Adipose tissue (tissue), 3 donors: ENCODE data around the gene FGGY. TPM values are rescaled to one million over a fixed set of nuclear protein-coding genes. Genes with fewer than 3 reads are reported as not detected.
A peak's percentile ranks its signal among the peaks of the same experiment; 100 is the strongest.
"Not testable (repeated sequence)": the region's sequence is repeated elsewhere in the genome, so short reads cannot be mapped to it uniquely, and the experiment has no call there.

ENCODE experiments used
- H3K27ac ChIP-seq: one replicate; pipeline ENCODE4 v1.5.1; 2013; ENCODE audit warnings: low read depth, low read length
- WGBS, 3 donors: extraction: QIAGEN DNeasy Blood & Tissue Kit; methylation state at CpG; one replicate each; pipeline ENCODE4 v1.1.7; 2013; 5-methylcytosine and 5-hydroxymethylcytosine counted together
- polyA plus RNA-seq, 3 donors: library from polyadenylated mRNA; stranded (reverse); fragments of 200-250 nt; gene quantifications; one replicate each; pipeline ENCODE4 v1.2.3, GENCODE V29; 2013
- donor health status: healthy with polysubstance abuse.
- donor health status: Bipolar disorder and iron deficiency.
- donor health status: healthy.

FGGY gene
- polyA plus RNA-seq, 3 donors, result 6.3 to 13.4 (median 12.8) TPM

DNA sequence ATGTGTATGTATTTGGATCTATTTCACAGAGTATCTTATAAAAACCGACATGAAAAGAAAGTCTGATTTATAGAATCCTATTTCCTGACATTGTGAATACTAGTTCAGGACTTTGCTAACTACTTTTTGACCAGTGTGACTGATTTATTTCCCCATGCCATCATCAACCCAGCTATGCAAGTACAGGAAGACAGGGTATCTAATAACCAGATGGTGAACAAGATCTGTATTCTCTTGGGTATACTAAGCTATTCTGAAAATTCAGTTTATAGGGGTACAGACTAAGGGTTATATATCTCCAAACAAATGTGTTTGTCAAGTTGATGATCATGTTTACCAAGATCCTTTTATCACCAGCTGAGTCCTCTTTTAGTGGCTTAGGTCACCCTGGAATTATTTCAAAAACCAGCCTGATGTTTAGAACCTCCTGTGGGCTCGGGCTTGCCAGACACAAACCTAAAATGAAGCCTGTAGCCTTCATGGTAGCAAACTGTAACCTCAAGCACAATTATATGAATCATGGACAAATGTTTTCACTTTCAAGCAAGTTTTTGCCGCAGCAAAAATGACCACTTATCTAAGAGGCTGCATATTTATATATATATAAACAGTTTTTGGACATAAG lies 185.1 kb downstream of the FGGY start:
- WGBS, 3 donors, result 71 to 87% (median 82%) methylated on average over 3 of the region's 3 CpGs
- no peak overlapping the region for H3K27ac ChIP-seq

- no peak overlapping the region for H3K27ac ChIP-seq
- WGBS, 3 donors, result 79 to 96% (median 90%) methylated on average over 1 of the region's 1 CpG
These were observed 186.1 kb downstream of the FGGY start for GRCh38 chr1:59482986-59483385.

DNA sequence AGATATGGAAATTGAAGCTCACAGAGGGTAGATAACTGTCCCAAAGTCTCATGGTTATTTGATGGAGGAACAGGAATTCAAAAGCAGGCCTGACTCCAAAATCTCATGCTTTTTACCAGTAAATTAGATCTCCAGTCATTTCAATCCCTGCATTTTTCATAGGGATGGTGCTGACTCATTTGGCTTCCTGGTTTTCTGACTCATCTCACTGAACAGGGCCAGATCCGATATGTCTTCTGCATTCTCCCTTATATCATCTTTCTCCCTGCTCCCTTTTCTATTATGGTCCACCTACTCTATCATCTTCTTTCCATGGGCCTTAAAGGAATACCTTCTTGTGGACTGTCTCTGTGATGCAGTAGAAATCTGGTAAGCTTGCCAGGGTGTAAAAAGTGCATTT lies 187.2 kb downstream of the FGGY start:
- H3K27ac ChIP-seq, result no peak overlapping the region
- WGBS, 3 donors, result 31 to 76% (median 44%) methylated on average over 1 of the region's 1 CpG

DNA sequence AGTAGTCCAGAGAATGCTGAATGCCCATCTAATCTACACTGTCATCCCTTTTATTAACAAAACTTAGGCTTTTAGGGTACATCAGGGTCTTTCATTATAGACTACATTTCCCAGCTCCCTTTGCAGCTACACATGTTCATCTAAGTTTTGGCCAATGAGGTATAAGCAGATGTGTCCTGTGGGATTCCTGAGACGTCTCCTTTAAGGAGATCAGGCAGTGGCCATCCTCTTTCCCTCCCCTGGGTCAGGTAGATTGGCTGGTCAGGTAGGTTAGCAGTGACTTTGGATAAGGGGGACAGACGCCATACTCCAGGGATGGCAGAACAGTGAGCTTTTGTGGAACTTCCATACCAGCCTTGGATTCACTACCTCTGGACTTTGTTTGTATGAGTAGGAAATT lies 188.3 kb downstream of the FGGY start:
- 94 to 97% (median 94%) methylated on average over 2 of the region's 2 CpGs for WGBS, 3 donors
- no peak overlapping the region for H3K27ac ChIP-seq

DNA sequence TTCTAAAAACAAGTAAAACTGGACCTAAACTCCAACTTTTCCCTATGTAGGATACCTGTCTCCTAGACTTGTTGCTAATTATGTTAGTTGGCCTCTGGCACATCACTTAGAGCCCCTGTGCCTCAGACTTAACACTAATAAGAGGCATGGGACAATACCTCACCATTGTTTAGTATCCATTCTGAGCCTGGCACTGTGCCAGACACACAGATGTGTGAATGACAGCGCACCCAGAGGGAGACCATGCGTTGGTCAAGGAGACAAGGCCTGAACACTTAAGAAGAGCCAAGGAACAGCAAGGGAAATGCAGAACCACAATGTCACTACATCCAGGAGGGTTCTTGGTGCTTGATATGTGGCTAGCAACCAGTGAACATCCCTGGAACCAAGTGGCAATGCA lies 189.1 kb downstream of the FGGY start:
- no peak overlapping the region for H3K27ac ChIP-seq
- 65 to 85% (median 84%) methylated on average over 2 of the region's 2 CpGs for WGBS, 3 donors

DNA sequence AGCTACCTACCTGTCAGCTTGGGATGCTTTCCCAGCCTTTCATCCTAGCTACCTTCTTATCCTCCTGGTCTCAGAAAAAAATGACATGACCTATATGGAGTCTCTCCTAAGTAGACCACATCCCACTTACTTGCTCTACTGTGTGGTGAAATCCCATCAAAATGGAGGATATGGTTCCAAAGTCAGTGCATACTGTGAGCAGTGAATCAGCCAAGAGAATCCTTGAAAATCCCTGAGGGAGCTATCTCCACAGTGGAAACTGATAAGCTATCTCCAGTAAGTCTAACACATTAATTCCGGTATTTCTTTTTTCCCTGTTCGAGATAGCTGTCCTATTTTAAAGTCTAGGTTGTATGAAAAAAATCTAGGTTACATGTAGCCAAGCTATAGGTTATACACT lies 189.7 kb downstream of the FGGY start:
- no peak overlapping the region for H3K27ac ChIP-seq
- WGBS, 3 donors, result 36 to 69% (median 60%) methylated on average over 2 of the region's 2 CpGs

- 54 to 97% (median 60%) methylated on average over 2 of the region's 2 CpGs for whole genome bisulfite sequencing, 3 donors
- H3K27ac ChIP-seq, result no peak overlapping the region
These were observed 190.6 kb downstream of the FGGY start for GRCh38 chr1:59487335-59488031.

- H3K27ac ChIP-seq, result no peak overlapping the region
- 69 to 88% (median 79%) methylated on average over 1 of the region's 1 CpG for WGBS, 3 donors
These were observed 195.6 kb downstream of the FGGY start for GRCh38 chr1:59492500-59492899.

DNA sequence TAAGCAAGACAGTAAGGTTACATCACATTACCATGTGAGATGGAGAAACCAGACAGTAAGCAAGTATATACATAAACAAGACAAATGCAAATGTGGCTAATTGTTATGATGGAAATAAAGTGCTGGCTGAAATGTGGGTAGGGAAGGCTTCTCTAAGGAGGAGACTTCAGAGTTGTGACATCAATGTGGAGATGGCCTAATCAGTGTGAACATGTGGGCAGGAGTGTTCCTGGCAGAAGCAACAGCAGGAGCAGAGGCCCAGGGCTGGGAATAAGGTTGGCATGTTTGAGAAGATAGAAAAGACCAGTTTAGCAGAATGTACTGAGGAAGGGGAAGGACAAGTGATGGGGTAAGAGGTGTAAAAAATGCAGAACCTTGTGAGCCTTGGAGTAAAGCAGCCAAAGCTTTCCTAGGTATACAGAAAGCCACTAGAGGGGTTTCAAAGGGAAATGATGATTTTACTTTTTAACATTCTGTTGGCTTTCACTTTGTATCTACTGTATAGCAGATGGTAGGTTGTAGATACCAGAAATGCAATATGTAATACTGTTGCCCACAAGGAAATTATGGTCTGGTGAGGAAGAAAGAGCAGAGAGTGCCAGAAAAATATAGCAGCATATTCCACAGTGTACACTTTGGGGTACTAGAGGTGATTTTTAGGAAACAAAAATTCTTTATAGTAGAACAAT lies 197.4 kb downstream of the FGGY start:
- no peak overlapping the region for H3K27ac ChIP-seq

DNA sequence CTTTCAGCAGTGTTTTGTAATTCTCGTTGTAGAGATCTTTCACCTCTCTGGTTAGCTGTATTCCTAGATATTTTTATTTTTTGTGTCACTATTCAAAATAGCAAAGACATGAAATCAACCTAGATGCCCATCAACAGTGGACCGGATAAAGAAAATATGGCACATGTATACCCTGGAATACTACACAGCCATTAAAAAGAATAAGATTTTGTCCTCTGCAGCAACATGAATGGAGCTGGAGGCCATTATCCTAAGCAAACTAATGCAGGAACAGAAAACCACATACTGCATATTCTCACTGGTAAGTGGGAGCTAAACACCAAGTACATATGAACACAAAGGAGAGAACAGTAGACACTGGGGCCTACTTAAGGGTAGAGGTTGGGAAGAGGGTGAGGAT lies 199.3 kb downstream of the FGGY start:
- 95 to 96% (median 95%) methylated on average over 2 of the region's 2 CpGs for WGBS, 3 donors
- not testable (repeated sequence) for H3K27ac ChIP-seq

DNA sequence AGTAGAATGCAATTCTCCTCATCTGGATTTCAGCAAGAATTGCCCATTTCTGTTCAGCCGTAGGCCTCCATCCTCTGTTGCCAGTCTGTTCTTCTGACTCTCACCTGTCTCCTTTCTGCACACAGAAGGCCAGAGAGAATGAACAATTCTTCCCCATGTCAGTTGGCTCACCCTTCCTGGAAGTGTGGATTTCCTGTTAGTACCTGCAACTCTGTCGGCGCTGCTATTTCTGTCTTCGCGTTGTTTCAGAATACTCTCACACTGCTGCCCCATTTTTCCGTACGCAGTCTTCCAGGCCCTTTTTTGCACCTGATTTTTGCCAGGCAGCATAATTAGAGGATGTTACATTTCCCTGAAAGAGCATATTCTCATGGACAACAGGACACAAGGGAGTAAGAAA lies 200.7 kb downstream of the FGGY start:
- 61 to 85% (median 67%) methylated on average over 7 of the region's 7 CpGs for WGBS, 3 donors
- H3K27ac ChIP-seq, result no peak overlapping the region

GRCh38 chr1:59498640-59499039 lies 201.7 kb downstream of the FGGY start:
- 43 to 53% (median 44%) methylated on average over 4 of the region's 4 CpGs for WGBS, 3 donors
- no peak overlapping the region for H3K27ac ChIP-seq

DNA sequence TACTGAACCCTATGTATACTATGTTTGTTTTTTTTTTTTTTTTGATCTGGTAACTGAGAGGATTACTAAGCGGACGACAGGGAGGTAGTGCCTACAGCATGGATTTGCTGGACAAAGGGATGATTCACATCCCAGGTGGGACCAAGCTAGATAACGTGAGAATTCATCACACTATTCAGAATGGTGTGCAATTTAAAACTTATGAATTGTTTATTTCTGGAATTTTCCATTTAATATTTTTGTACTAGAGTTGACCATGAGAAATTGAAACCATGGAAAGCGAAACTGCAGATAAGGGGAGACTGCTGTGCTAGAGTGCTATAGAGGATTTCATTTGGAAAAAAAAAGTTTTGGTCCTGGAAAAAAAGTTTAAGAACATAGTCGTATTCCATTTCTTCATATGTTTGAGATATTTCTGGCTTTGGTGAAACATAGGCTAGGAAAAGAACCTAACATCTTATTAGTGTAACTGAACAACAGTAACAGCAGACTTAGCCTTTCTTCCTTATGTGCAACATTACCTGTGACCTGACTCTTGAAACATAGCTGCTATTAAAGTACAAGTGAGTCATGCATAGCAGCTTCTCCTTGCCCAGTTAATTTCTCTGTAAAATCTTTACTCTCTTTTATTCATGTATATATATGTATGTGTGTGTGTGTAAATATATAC lies 202.5 kb downstream of the FGGY start:
- no peak overlapping the region for H3K27ac ChIP-seq
- 44 to 83% (median 80%) methylated on average over 5 of the region's 5 CpGs for WGBS, 3 donors

DNA sequence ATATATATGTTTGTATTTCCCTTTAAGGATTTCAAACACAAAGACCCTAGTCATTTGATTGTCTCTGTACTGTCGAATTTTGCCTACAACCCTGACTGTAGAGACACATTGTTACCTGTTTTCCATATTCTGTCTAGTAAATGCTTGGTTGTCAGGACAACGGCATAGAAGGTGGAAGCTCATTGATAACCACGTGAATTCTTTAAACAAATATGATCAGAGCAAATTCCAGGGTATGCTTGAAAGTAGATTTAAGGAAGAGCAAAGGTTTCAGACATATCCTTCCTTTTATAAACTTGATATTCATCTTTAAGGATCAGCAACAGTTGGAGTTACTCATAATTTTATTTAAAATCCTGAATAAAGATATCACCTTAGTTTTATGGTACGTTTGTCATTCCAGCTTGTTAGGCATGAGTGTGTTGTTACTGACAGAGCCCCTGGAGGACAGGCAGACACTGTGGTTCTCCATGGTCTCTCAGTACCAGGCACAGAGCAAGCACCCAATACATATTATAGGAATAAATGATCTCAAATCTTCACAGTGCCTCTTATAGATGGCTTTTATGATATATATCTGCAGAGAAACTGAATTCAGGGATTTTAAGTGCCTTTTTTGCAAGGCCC lies 203.2 kb downstream of the FGGY start:
- H3K27ac ChIP-seq, result no peak overlapping the region
- WGBS, 3 donors, result 33 to 90% (median 88%) methylated on average over 4 of the region's 4 CpGs

DNA sequence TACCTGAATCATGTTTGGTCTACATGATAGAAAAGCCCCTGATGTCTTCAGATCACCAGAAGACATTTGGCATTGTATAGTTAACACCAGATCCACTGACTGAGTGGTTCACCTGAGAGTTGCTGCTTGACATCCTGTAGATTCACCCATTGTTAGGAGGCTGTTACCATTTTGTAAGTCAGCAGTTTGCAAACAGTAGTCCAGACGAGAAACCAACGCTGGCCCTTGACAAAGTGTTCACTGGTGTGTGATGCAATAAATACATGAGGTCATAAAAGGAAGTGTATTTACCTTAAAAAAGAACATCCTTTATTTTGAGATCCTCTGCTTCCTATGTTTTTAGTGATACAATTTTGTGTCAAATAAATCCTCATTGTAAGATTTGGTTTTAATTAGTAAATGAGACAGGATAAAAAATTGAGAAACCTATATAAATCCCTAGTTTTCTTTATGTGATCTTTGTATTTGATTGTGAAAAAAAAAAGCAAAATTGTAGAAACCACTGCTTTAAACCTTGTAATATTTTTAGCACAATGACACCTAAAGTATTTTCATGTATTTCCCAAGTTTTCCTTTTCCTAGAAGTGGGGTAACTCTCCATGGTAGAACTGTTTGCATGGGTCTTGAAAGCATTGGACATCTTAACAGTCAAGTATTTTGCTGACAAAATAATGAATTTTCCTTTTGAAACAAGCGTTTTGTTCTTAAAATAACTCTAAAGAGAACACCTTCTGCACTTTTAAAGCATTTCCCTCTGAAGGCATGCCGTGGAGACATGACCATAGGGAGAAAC lies 204.3 kb downstream of the FGGY start:
- H3K27ac ChIP-seq, result peak overlapping the region; percentile 10
- WGBS, 3 donors, result 67 to 77% (median 68%) methylated on average over 4 of the region's 4 CpGs

DNA sequence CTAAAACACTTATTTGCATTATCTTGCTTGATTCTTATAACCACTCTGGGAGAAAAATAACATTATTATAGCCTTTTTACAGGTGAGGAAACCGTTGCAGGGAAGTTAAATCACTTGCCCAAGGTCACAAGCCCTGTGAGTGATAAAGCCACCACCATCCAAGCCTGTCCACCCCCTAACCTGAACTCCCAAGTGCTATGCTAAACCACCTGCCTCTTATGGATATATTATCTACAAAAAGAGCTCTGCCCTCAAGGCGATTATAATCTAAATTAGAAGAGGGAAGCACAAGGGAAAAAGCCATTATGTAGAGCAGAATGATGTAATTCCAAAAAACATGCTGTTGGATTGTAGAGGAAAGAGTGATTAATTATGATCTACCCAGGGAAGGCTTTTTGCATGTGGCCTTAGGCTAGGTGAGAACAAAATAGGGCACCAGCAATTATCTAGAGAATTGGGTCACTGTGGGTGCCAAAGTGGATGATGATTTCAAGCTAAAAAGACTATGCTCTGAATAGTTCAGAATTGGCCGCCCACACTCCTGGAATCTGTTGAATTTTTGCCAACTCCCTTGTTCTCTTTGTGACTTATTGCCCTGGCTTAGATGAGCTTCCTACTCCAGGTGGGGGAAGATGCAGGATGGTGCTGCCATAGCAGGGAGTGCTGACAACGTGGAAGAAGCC lies 205.3 kb downstream of the FGGY start:
- H3K27ac ChIP-seq, result no peak overlapping the region
- WGBS, 3 donors, result 60 to 88% (median 78%) methylated on average over 4 of the region's 4 CpGs

GRCh38 chr1:59504276-59504675 lies 207.4 kb downstream of the FGGY start:
- no peak overlapping the region for H3K27ac ChIP-seq
- 79 to 88% (median 86%) methylated on average over 3 of the region's 3 CpGs for WGBS, 3 donors

DNA sequence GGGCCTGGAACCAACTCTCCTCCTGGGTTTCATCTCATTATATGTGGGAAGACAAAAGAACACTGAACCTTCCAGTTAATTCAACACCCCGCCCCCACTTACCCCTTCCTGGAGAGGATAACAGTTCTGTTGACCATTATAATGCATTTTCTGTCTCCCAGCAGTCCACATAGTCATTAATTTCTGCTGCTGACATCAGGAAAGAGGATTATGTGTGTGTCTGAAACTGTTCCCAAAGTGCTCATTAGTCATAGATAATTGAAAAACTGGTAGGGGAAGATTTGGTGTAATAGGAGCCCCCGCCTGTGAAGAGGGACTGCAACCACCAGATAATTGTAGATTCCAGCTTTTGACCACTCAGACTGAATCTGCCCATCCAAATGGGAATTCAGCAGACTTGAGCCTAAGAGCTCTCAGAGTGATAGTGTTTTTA lies 208.7 kb downstream of the FGGY start:
- H3K27ac ChIP-seq, result no peak overlapping the region

More for the DNA sequence above, 208.7 kb downstream of the FGGY start:
- 69 to 91% (median 80%) methylated on average over 2 of the region's 2 CpGs for WGBS, 3 donors
